Keratinocyte (primary cell): Measurements from ENCODE around the gene CD160. TPM values are rescaled to one million over a fixed set of nuclear protein-coding genes. Genes with fewer than 3 reads are reported as not detected.

ENCODE experiments used
- DNase-seq: peaks from one replicate; pipeline ENCODE4 v3.0.0-alpha.2; 2011; ENCODE audit warnings: low read depth, missing footprints, low spot score
- FAIRE-seq: peaks from 2 replicates; lab custom pipeline; 2011; peaks lifted over from hg19 to GRCh38; lab: Jason Lieb, UNC
- H2AFZ ChIP-seq: 2 replicates; pipeline ENCODE4 v1.6.0; 2012; ENCODE audit warnings: low read length, control low read depth, inconsistent platforms; ENCODE audit not compliant: control insufficient read depth
- H3K27ac ChIP-seq: 2 replicates; pipeline ENCODE4 v1.5.1; 2011; ENCODE audit warnings: low read length; ENCODE audit not compliant: control insufficient read depth, insufficient read depth
- H3K27me3 ChIP-seq: 3 replicates; pipeline ENCODE4 v1.6.0; 2011; ENCODE audit warnings: low read length; ENCODE audit not compliant: control insufficient read depth, insufficient read depth; ENCODE audit errors: extremely low read depth
- H3K36me3 ChIP-seq, 2 experiments: 2 replicates in 1 of 2; 3 replicates in 1 of 2; pipeline ENCODE4 v1.5.1; 2011; ENCODE audit warnings: low read length in 2 of 2, mild to moderate bottlenecking in 1 of 2; ENCODE audit not compliant: control insufficient read depth in 2 of 2, insufficient read depth in 2 of 2; ENCODE audit errors: extremely low read depth in 1 of 2
- H3K4me1 ChIP-seq: 3 replicates; pipeline ENCODE4 v1.5.1; 2011; ENCODE audit warnings: low read length; ENCODE audit not compliant: control insufficient read depth, insufficient read depth; ENCODE audit errors: extremely low read depth
- H3K4me2 ChIP-seq: 3 replicates; pipeline ENCODE4 v1.6.0; 2011; ENCODE audit warnings: low read depth, low read length; ENCODE audit not compliant: control insufficient read depth, insufficient read depth; ENCODE audit errors: extremely low read depth
- H3K4me3 ChIP-seq, 3 experiments: fragments of 200-600 bp in 1 of 3; sonication (generic) in 1 of 3; 2 replicates in 2 of 3; 3 replicates in 1 of 3; pipeline ENCODE4 v1.5.1; 2011 to 2016; ENCODE audit warnings: low read length in 3 of 3, mild to moderate bottlenecking in 3 of 3, control low read depth in 2 of 3, inconsistent platforms in 1 of 3, low read depth in 1 of 3, mixed read lengths in 1 of 3, mixed run types in 1 of 3, moderate library complexity in 1 of 3; ENCODE audit not compliant: control insufficient read depth in 2 of 3, insufficient read depth in 2 of 3; ENCODE audit errors: extremely low read depth in 1 of 3
- H3K79me2 ChIP-seq: 2 replicates; pipeline ENCODE4 v1.6.0; 2012; ENCODE audit warnings: low read length; ENCODE audit not compliant: control insufficient read depth, insufficient read depth
- H3K9ac ChIP-seq: 3 replicates; pipeline ENCODE4 v1.6.0; 2011; ENCODE audit warnings: low read length; ENCODE audit not compliant: control insufficient read depth, insufficient read depth; ENCODE audit errors: extremely low read depth
- H3K9me1 ChIP-seq: 3 replicates; pipeline ENCODE4 v1.6.0; 2011; ENCODE audit warnings: low read length; ENCODE audit not compliant: control insufficient read depth, insufficient read depth; ENCODE audit errors: extremely low read depth
- H3K9me3 ChIP-seq: 2 replicates; pipeline ENCODE4 v1.5.1; 2012; ENCODE audit warnings: low read depth, low read length; ENCODE audit not compliant: control insufficient read depth
- H4K20me1 ChIP-seq: 3 replicates; pipeline ENCODE4 v1.6.0; 2011; ENCODE audit warnings: low read length; ENCODE audit not compliant: control insufficient read depth, insufficient read depth; ENCODE audit errors: extremely low read depth
- CTCF ChIP-seq, 3 experiments: IDR thresholded peaks in 1 of 3; conservative IDR thresholded peaks in 1 of 3; optimal IDR thresholded peaks in 1 of 3; 2 replicates in 2 of 3; 3 replicates in 1 of 3; pipeline versions ENCODE3 to v1.5.1; 2011; ENCODE audit warnings: low read length in 3 of 3, mild to moderate bottlenecking in 3 of 3, moderate library complexity in 2 of 3, control low read depth in 1 of 3, inconsistent platforms in 1 of 3; ENCODE audit not compliant: insufficient read depth in 2 of 3; ENCODE audit errors: extremely low read depth in 1 of 3
- EZH2 ChIP-seq: IDR thresholded peaks from one replicate; pipeline ENCODE4 v1.6.1; 2012; ENCODE audit warnings: inconsistent platforms, mild to moderate bottlenecking, low read length, moderate library complexity
- dilution Hi-C: fragments of 300-500 bp; cut with MboI; formaldehyde crosslinking; loops from one replicate; pipeline ENCODE4 v1.7.0; 2020; ENCODE audit warnings: low sequenced_read_pairs; ENCODE audit not compliant: extremely low pct_ligation_motif_present
- polyA plus RNA-seq, 5 experiments: library from polyadenylated mRNA; depleted of rRNA in 3 of 5; stranded (reverse) in 3 of 5; stranded (forward) in 1 of 5; unstranded in 1 of 5; fragments of >200 nt; gene quantifications; 1 replicate in 1 of 5; 2 replicates in 3 of 5; 3 replicates in 1 of 5; pipeline versions ENCODE4 v1.2.1 to v1.2.3, GENCODE V29; 2011 to 2012; ENCODE audit warnings: missing spikeins in 2 of 5, low read depth in 1 of 5, low replicate concordance in 1 of 5

Gene CD160
- polyA plus RNA-seq, 1 donor (not counting 4 experiments of a cell fraction or from before 2014, with no cell fraction given): not detected

- Histone ChIP-seq H3K79me2 (no peaks in the 10 kb centered on the region), H3K9ac (no peak overlapping the region), H3K9me1 (no peaks in the 10 kb centered on the region), H4K20me1 (no peaks in the 10 kb centered on the region), H3K4me1 (no peaks in the 10 kb centered on the region), H3K4me3 (no peak overlapping the region), H2AFZ (no peak overlapping the region), H3K4me2 (no peak overlapping the region), H3K36me3 (peaks cover 0 to 4% of the 10 kb centered on the region in 2 experiments), H3K27ac (no peak overlapping the region), H3K9me3 (no peaks in the 10 kb centered on the region), H3K27me3 (no peaks in the 10 kb centered on the region)
- dilution Hi-C loops: no loop called here
- no peak for DNase-seq
- no peak for FAIRE-seq
- no peak for TF ChIP-seq CTCF (optimal IDR thresholded peaks at IDR 0.05 in 1 of 3, IDR thresholded peaks at IDR 0.05 in 1 of 3, conservative IDR thresholded peaks at IDR 0.05 in 1 of 3; ENCODE audit: extremely low read depth in 1 of 3, insufficient read depth in 2 of 3, low read length in 3 of 3)
- no peak for TF ChIP-seq EZH2
Measured at GRCh38 chr1:145771056-145771455, 51.8 kb downstream of the CD160 start.

GRCh38 chr1:145773423-145773822, 54.1 kb downstream of the CD160 start:
- Histone ChIP-seq H3K9ac (no peak overlapping the region), H3K79me2 (no peaks in the 10 kb centered on the region), H3K27ac (no peak overlapping the region), H3K4me1 (no peaks in the 10 kb centered on the region), H3K4me2 (no peak overlapping the region), H4K20me1 (no peaks in the 10 kb centered on the region), H3K27me3 (no peaks in the 10 kb centered on the region), H3K9me3 (no peaks in the 10 kb centered on the region), H3K4me3 (no peak overlapping the region), H3K36me3 (peaks cover 0 to 4% of the 10 kb centered on the region in 2 experiments), H2AFZ (no peak overlapping the region), H3K9me1 (no peaks in the 10 kb centered on the region)
- FAIRE-seq: no peak
- TF ChIP-seq CTCF (optimal IDR thresholded peaks at IDR 0.05 in 1 of 3, IDR thresholded peaks at IDR 0.05 in 1 of 3, conservative IDR thresholded peaks at IDR 0.05 in 1 of 3; ENCODE audit: extremely low read depth in 1 of 3, insufficient read depth in 2 of 3, low read length in 3 of 3): no peak
- TF ChIP-seq EZH2: no peak
- dilution Hi-C loops: no loop called here
- DNase-seq: no peak
